Breast epithelium (tissue), 3 donors: Measurements from ENCODE around the gene ST8SIA2.

ENCODE experiments used
- CTCF ChIP-seq, 3 donors: fragments of 450-650 bp; IDR thresholded peaks; one replicate each; pipeline ENCODE4 v1.5.1; 2016 to 2017; ENCODE audit warnings: antibody characterized with exemption in 3 of 3, mild to moderate bottlenecking in 3 of 3, moderate library complexity in 3 of 3
- POLR2A ChIP-seq: fragments of 450-650 bp; IDR thresholded peaks from one replicate; pipeline ENCODE4 v1.6.1; 2016; ENCODE audit warnings: antibody characterized with exemption, mild to moderate bottlenecking, moderate library complexity

- TF ChIP-seq POLR2A (no peak), CTCF (IDR thresholded peaks at IDR 0.05) (no peak)
Measured at GRCh38 chr15:92425578-92426225, 32.0 kb downstream of the ST8SIA2 start.
